ENCODE results near the gene GYPC. TPM values are rescaled to one million over a fixed set of nuclear protein-coding genes. Genes with fewer than 3 reads are reported as not detected.
"Not testable (repeated sequence)": the region's sequence is repeated elsewhere in the genome, so short reads cannot be mapped to it uniquely, and the experiment has no call there.

GYPC gene
- polyA plus RNA-seq, 1 donor (not counting 4 experiments of a cell fraction or from before 2014, with no cell fraction given), result not detected

DNA sequence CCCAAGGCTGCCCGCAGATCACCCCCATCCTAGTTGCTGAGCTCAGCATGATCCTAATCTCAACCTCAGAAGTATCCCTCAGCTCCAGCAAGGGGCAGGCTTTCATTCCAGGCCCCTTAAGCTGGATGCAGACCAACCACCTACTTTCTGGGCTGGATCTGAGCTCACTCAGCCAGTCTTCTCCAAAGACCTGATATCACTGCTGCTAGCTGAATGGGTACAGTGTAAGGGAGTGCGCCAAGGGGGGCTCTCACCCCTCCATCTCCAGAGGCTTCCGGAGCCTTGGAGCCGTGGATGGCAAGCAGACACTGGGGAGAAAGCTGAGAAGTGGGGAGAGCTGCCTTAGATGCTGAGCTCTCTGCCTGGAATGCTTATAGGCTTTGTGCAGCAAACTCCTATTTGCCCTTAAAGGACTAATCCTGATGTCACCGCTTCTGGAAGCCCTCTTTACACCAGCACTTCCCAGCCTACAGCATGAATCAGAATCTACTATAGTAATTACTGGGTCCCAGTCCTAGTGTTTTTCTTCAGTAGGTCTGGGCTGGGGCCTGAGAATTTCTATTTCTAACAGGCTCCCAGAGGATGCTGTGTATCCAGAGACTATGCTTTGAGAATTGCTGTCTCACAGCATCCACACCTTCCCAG lies 31.0 kb downstream of the GYPC start:
- H3K27ac ChIP-seq (ENCODE audit: control insufficient read depth, insufficient read depth, low read length), result no peak overlapping the region
- peaks cover 5% of the 10 kb centered on the region for H3K9me3 ChIP-seq (ENCODE audit: control insufficient read depth, low read depth, low read length)
- dilution Hi-C loops (cut with MboI; ENCODE audit: extremely low pct_ligation_motif_present, low sequenced_read_pairs), result no loop called here
- FAIRE-seq (no peak), DNase-seq (ENCODE audit: low read depth, low spot score) (no peak)
- no peak overlapping the region for H2AFZ ChIP-seq (ENCODE audit: control insufficient read depth, low read length)
- TF ChIP-seq EZH2 (IDR thresholded peaks at IDR 0.05; ENCODE audit: low read length), result no peak
- TF ChIP-seq, protein P1, sequence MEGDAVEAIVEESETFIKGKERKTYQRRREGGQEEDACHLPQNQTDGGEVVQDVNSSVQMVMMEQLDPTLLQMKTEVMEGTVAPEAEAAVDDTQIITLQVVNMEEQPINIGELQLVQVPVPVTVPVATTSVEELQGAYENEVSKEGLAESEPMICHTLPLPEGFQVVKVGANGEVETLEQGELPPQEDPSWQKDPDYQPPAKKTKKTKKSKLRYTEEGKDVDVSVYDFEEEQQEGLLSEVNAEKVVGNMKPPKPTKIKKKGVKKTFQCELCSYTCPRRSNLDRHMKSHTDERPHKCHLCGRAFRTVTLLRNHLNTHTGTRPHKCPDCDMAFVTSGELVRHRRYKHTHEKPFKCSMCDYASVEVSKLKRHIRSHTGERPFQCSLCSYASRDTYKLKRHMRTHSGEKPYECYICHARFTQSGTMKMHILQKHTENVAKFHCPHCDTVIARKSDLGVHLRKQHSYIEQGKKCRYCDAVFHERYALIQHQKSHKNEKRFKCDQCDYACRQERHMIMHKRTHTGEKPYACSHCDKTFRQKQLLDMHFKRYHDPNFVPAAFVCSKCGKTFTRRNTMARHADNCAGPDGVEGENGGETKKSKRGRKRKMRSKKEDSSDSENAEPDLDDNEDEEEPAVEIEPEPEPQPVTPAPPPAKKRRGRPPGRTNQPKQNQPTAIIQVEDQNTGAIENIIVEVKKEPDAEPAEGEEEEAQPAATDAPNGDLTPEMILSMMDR (optimal IDR thresholded peaks at IDR 0.05 in 1 of 3, IDR thresholded peaks at IDR 0.05 in 1 of 3, conservative IDR thresholded peaks at IDR 0.05 in 1 of 3; ENCODE audit: extremely low read depth in 1 of 3, insufficient read depth in 2 of 3, low read length in 3 of 3), result no peak
- H3K27me3 ChIP-seq (ENCODE audit: control insufficient read depth, extremely low read depth, insufficient read depth, low read length), result no peaks in the 10 kb centered on the region
- H3K79me2 ChIP-seq (ENCODE audit: control insufficient read depth, insufficient read depth, low read length), result no peaks in the 10 kb centered on the region
- H4K20me1 ChIP-seq (ENCODE audit: control insufficient read depth, extremely low read depth, insufficient read depth, low read length), result no peaks in the 10 kb centered on the region
- H3K9me1 ChIP-seq (ENCODE audit: control insufficient read depth, extremely low read depth, insufficient read depth, low read length), result no peaks in the 10 kb centered on the region
- H3K4me3 ChIP-seq (ENCODE audit: control insufficient read depth in 2 of 3, extremely low read depth in 1 of 3, insufficient read depth in 2 of 3, low read depth in 1 of 3, low read length in 3 of 3), result no peak overlapping the region
- no peak overlapping the region for H3K9ac ChIP-seq (ENCODE audit: control insufficient read depth, extremely low read depth, insufficient read depth, low read length)
- no peaks in the 10 kb centered on the region for H3K36me3 ChIP-seq (ENCODE audit: control insufficient read depth in 2 of 2, extremely low read depth in 1 of 2, insufficient read depth in 2 of 2, low read length in 2 of 2)
- H3K4me1 ChIP-seq (ENCODE audit: control insufficient read depth, extremely low read depth, insufficient read depth, low read length), result no peaks in the 10 kb centered on the region
- no peak overlapping the region for H3K4me2 ChIP-seq (ENCODE audit: control insufficient read depth, extremely low read depth, insufficient read depth, low read depth, low read length)

- H4K20me1 ChIP-seq (ENCODE audit: control insufficient read depth, extremely low read depth, insufficient read depth, low read length), result no peaks in the 10 kb centered on the region
- H3K4me3 ChIP-seq (ENCODE audit: control insufficient read depth in 2 of 3, extremely low read depth in 1 of 3, insufficient read depth in 2 of 3, low read depth in 1 of 3, low read length in 3 of 3), result no peak overlapping the region
- H3K79me2 ChIP-seq (ENCODE audit: control insufficient read depth, insufficient read depth, low read length), result no peaks in the 10 kb centered on the region
- no peaks in the 10 kb centered on the region for H3K36me3 ChIP-seq (ENCODE audit: control insufficient read depth in 2 of 2, extremely low read depth in 1 of 2, insufficient read depth in 2 of 2, low read length in 2 of 2)
- no peak overlapping the region for H3K9ac ChIP-seq (ENCODE audit: control insufficient read depth, extremely low read depth, insufficient read depth, low read length)
- peaks cover 3% of the 10 kb centered on the region for H3K9me3 ChIP-seq (ENCODE audit: control insufficient read depth, low read depth, low read length)
- FAIRE-seq (no peak), DNase-seq (ENCODE audit: low read depth, low spot score) (no peak)
- no peaks in the 10 kb centered on the region for H3K27me3 ChIP-seq (ENCODE audit: control insufficient read depth, extremely low read depth, insufficient read depth, low read length)
- TF ChIP-seq, protein P1 (optimal IDR thresholded peaks at IDR 0.05 in 1 of 3, IDR thresholded peaks at IDR 0.05 in 1 of 3, conservative IDR thresholded peaks at IDR 0.05 in 1 of 3; ENCODE audit: extremely low read depth in 1 of 3, insufficient read depth in 2 of 3, low read length in 3 of 3), result no peak
- no peak for TF ChIP-seq EZH2 (IDR thresholded peaks at IDR 0.05; ENCODE audit: low read length)
- no peaks in the 10 kb centered on the region for H3K4me1 ChIP-seq (ENCODE audit: control insufficient read depth, extremely low read depth, insufficient read depth, low read length)
- dilution Hi-C loops (cut with MboI; ENCODE audit: extremely low pct_ligation_motif_present, low sequenced_read_pairs), result no loop called here
- H3K4me2 ChIP-seq (ENCODE audit: control insufficient read depth, extremely low read depth, insufficient read depth, low read depth, low read length), result no peak overlapping the region
- no peak overlapping the region for H3K27ac ChIP-seq (ENCODE audit: control insufficient read depth, insufficient read depth, low read length)
- no peak overlapping the region for H2AFZ ChIP-seq (ENCODE audit: control insufficient read depth, low read length)
- no peaks in the 10 kb centered on the region for H3K9me1 ChIP-seq (ENCODE audit: control insufficient read depth, extremely low read depth, insufficient read depth, low read length)
These were observed 31.5 kb downstream of the GYPC start for GRCh38 chr2:126687503-126687902.

- H3K27ac ChIP-seq (ENCODE audit: control insufficient read depth, insufficient read depth, low read length); dilution Hi-C loops (cut with MboI; ENCODE audit: extremely low pct_ligation_motif_present, low sequenced_read_pairs); H3K27me3 ChIP-seq (ENCODE audit: control insufficient read depth, extremely low read depth, insufficient read depth, low read length); FAIRE-seq; H3K9ac ChIP-seq (ENCODE audit: control insufficient read depth, extremely low read depth, insufficient read depth, low read length); H3K4me1 ChIP-seq (ENCODE audit: control insufficient read depth, extremely low read depth, insufficient read depth, low read length); H3K4me3 ChIP-seq (ENCODE audit: control insufficient read depth in 2 of 3, extremely low read depth in 1 of 3, insufficient read depth in 2 of 3, low read depth in 1 of 3, low read length in 3 of 3); DNase-seq (ENCODE audit: low read depth, low spot score); H3K9me3 ChIP-seq (ENCODE audit: control insufficient read depth, low read depth, low read length); H3K36me3 ChIP-seq (ENCODE audit: control insufficient read depth in 2 of 2, extremely low read depth in 1 of 2, insufficient read depth in 2 of 2, low read length in 2 of 2); H4K20me1 ChIP-seq (ENCODE audit: control insufficient read depth, extremely low read depth, insufficient read depth, low read length); H2AFZ ChIP-seq (ENCODE audit: control insufficient read depth, low read length); H3K9me1 ChIP-seq (ENCODE audit: control insufficient read depth, extremely low read depth, insufficient read depth, low read length); H3K4me2 ChIP-seq (ENCODE audit: control insufficient read depth, extremely low read depth, insufficient read depth, low read depth, low read length); H3K79me2 ChIP-seq (ENCODE audit: control insufficient read depth, insufficient read depth, low read length): not testable (repeated sequence)
These were observed 32.6 kb downstream of the GYPC start for GRCh38 chr2:126688594-126688993.

DNA sequence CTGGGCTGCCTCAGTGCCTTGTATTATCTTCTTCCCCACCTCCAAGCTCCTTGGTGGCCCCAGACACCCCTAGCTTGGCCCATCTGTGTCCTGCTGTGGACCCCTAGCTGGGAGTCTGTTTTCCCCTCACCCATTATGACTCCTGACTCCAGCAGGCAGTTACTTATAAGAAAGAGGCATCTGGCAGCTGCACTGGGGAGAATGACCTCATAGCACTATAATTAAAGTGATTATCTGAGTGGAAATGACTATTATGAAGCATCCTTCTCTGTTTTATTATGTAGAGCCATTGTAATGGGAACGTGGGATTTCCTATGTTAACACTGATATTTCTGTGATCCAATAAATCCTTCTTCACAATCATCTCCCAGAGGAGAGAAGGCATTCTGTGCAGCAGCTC lies 36.3 kb downstream of the GYPC start:
- H3K9me1 ChIP-seq (ENCODE audit: control insufficient read depth, extremely low read depth, insufficient read depth, low read length); H3K79me2 ChIP-seq (ENCODE audit: control insufficient read depth, insufficient read depth, low read length); H3K4me2 ChIP-seq (ENCODE audit: control insufficient read depth, extremely low read depth, insufficient read depth, low read depth, low read length); H3K27me3 ChIP-seq (ENCODE audit: control insufficient read depth, extremely low read depth, insufficient read depth, low read length); H3K9ac ChIP-seq (ENCODE audit: control insufficient read depth, extremely low read depth, insufficient read depth, low read length); dilution Hi-C loops (cut with MboI; ENCODE audit: extremely low pct_ligation_motif_present, low sequenced_read_pairs); H3K36me3 ChIP-seq (ENCODE audit: control insufficient read depth in 2 of 2, extremely low read depth in 1 of 2, insufficient read depth in 2 of 2, low read length in 2 of 2); DNase-seq (ENCODE audit: low read depth, low spot score); H3K4me1 ChIP-seq (ENCODE audit: control insufficient read depth, extremely low read depth, insufficient read depth, low read length); FAIRE-seq; H4K20me1 ChIP-seq (ENCODE audit: control insufficient read depth, extremely low read depth, insufficient read depth, low read length); H3K27ac ChIP-seq (ENCODE audit: control insufficient read depth, insufficient read depth, low read length); H2AFZ ChIP-seq (ENCODE audit: control insufficient read depth, low read length); H3K9me3 ChIP-seq (ENCODE audit: control insufficient read depth, low read depth, low read length); H3K4me3 ChIP-seq (ENCODE audit: control insufficient read depth in 2 of 3, extremely low read depth in 1 of 3, insufficient read depth in 2 of 3, low read depth in 1 of 3, low read length in 3 of 3): not testable (repeated sequence)

Measured in keratinocyte (primary cell).